Sciatic nerve (tissue), 2 donors: Measurements from ENCODE around the gene TNFRSF1A. TPM values are rescaled to one million over a fixed set of nuclear protein-coding genes. Genes with fewer than 3 reads are reported as not detected.

Source experiments
- ATAC-seq: fragments of 200-7000 bp; cut with Tn5 transposase; one replicate; pipeline ENCODE4 v1.9.1; 2020; ENCODE audit warnings: mild to moderate bottlenecking, moderate library complexity
- DNase-seq: peaks from one replicate; pipeline ENCODE4 v3.0.0-alpha.2; 2020; ENCODE audit warnings: low spot score
- intact Hi-C: fragments of 100-400 bp; cut with DNase I; formaldehyde crosslinking; loops from one replicate; pipeline ENCODE4 v1.14.2; 2022
- total RNA-seq: library from RNA; stranded (reverse); fragmentation: NEBNext Ultra II Directional; extraction: Animal tissue kit (Norgen Biotek cat#: 25700); gene quantifications from one replicate; pipeline ENCODE4 v1.2.1, GENCODE V29; 2021
- donor health status: DM: no; HTN: no; CAD: no.
- donor health status: DM: no; HTN: no; CAD: no.

TNFRSF1A gene
- total RNA-seq, 1 donor from 2014 or later: 215 TPM

- DNase-seq: no peak
- intact Hi-C loops: loop anchor here (10.0 kb wide), 2 partner anchors 55 to 135 kb away; partner anchors contain the start of gene LTBR
- no peak for ATAC-seq
Observed at GRCh38 chr12:6330192-6330591, 11.7 kb downstream of the TNFRSF1A start.

DNA sequence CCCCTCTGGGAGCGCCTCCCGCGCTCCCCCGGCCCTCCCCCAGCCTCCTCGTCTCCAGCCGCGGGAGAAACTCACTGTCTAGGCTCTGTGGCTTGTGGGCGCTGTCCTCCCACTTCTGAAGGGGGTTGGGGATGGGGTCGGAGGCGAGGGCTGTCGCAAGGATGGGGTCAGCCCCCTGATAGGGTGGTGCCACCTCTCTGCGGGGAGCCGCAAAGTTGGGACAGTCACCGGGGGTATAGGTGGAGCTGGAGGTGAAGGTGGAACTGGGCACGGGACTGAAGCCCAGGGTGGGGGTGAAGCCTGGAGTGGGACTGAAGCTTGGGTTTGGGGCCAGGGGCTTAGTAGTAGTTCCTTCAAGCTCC, 12.2 kb downstream of the TNFRSF1A start:
- DNase-seq: no peak
- intact Hi-C loops: loop anchor here (10.0 kb wide), 2 partner anchors 55 to 135 kb away; partner anchors contain the start of gene LTBR
- ATAC-seq: no peak

DNA sequence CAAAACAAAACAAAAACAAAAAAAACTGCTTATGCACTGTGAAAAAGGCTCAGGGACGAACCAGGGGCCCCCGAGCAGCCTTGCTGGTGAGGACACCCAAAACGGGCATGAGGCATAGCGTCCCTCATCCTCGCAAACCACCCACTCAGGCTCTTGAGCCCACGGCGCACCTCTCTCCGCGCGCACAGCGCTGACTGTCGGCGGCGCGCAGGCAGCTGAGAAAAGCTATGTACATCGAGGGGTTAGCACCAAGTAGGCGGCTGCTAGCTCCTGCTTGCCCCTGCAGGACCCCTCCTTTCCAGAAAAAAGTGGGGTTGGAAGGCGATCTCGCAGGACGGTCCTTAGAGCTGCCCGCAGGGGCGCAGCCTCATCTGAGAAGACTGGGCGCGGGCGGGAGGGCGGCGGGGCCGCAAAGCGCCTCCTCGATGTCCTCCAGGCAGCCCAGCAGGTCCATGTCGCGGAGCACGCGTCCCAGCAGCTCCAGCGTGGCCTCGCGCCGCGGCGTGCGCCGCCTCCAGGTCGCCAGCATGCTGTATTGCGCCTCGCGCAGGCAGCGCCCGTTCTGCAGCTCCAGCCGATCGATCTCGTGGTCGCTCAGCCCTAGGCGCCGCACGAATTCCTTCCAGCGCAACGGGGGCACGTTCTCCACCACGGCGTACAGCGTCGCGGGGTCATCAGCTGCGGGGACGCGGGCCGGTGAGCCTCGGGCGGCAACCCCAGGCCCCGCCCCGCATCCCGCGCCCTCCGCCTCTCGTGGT, 12.8 kb downstream of the TNFRSF1A start:
- no peak for ATAC-seq
- intact Hi-C loops: no loop called here
- DNase-seq: no peak

- ATAC-seq: no peak
- DNase-seq: no peak
- intact Hi-C loops: no loop called here
Observed at GRCh38 chr12:6328045-6328779, 13.7 kb downstream of the TNFRSF1A start.

DNA sequence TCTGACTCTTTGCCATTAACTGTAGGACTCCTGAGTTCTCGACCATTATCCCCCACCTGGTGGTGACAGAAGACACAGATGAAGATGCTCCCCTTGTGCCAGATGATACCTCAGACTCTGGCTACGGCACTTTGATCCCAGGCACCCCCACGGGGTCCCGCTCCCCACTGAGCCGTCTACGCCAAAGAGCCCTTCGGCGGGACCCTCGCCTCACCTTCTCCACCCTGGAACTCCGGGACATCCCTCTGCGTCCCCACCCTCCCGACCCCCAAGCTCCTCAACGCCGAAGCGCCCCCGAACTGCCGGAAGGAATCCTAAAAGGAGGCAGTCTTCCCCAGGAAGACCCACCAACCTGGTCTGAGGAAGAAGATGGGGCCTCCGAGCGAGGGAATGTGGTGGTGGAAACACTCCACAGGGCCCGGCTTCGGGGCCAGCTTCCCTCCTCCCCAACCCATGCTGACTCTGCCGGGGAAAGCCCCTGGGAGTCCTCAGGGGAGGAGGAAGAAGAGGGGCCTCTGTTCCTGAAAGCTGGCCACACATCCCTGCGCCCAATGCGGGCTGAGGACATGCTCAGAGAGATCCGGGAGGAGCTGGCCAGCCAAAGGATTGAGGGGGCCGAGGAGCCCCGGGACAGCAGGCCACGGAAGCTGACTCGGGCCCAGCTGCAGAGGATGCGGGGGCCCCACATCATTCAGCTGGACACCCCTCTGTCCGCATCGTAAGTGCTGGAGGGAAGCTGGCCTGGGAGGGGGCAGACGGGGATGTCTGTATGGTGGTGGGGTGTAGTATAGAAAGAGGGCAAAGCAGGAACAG, 14.4 kb downstream of the TNFRSF1A start:
- intact Hi-C loops: no loop called here
- peak; percentile 18 for ATAC-seq
- no peak for DNase-seq

GRCh38 chr12:6326316-6327228, 15.3 kb downstream of the TNFRSF1A start:
- DNase-seq (no peak), ATAC-seq (peak; percentile 69)
- intact Hi-C loops: no loop called here

- intact Hi-C loops: no loop called here
- ATAC-seq (no peak), DNase-seq (no peak)
Observed at GRCh38 chr12:6324936-6325750, 16.7 kb downstream of the TNFRSF1A start.

GRCh38 chr12:6323995-6324711, 17.7 kb downstream of the TNFRSF1A start:
- DNase-seq: no peak
- ATAC-seq: no peak
- intact Hi-C loops: no loop called here

DNA sequence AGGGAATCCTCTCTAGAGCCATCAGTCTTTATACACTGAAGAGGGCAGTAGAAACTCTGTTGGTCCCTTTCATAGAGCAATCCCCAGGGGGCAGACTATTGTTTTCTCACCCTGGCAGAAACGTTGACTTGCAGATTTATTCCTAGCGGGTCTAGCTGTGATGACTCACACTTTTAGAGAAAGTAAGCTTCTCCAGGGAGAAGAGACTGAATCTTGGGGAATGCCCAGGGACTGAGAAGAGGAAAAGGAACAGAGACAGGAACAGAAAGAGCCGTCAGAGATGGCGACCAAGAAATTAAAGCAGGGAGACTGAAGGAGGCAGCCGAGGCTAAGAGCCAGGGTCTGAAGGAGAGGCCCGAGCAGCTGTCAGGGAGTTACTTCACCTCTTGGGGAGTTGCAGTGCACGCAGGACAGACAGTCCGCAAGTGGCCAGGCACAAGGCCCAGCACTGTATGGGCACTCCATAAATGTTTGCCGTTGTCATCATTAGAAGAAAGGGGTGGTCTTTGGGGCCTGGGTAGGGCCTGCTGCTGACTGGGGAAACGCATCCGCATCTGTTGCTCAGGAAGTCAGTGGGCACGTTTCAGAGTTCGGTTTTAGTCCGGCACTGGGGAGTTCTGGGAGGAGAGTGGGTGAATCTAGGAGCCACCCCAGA, 18.4 kb downstream of the TNFRSF1A start:
- intact Hi-C loops: no loop called here
- ATAC-seq: peak; percentile 56
- DNase-seq: no peak

GRCh38 chr12:6322969-6323339, 18.9 kb downstream of the TNFRSF1A start:
- intact Hi-C loops: no loop called here
- DNase-seq (no peak), ATAC-seq (peak; percentile 0)

- DNase-seq (no peak), ATAC-seq (no peak)
- intact Hi-C loops: no loop called here
Observed at GRCh38 chr12:6322352-6322751, 19.5 kb downstream of the TNFRSF1A start.

- DNase-seq: no peak
- intact Hi-C loops: no loop called here
- no peak for ATAC-seq
Observed at GRCh38 chr12:6321905-6322304, 20.0 kb downstream of the TNFRSF1A start.

DNA sequence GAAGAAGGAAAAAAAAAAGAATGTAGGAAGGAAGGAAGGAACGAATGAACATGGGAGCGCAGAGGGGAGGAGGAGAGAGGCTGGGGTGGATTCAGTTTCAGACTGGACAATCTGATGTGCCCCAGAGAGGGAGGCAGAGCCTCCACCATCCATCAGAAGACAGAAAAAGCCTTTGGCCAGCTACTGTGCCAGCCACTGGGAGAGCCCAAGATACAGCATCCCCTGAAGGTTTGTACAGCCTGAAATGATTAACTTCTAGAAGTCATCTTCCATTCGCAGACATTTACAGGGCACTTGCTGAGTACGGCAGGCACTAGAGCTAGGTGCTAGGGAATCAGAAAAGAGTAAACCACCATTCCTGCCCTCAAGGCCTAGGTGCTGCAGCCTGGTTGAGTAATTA, 22.4 kb downstream of the TNFRSF1A start:
- DNase-seq (no peak), ATAC-seq (no peak)
- intact Hi-C loops: no loop called here

DNA sequence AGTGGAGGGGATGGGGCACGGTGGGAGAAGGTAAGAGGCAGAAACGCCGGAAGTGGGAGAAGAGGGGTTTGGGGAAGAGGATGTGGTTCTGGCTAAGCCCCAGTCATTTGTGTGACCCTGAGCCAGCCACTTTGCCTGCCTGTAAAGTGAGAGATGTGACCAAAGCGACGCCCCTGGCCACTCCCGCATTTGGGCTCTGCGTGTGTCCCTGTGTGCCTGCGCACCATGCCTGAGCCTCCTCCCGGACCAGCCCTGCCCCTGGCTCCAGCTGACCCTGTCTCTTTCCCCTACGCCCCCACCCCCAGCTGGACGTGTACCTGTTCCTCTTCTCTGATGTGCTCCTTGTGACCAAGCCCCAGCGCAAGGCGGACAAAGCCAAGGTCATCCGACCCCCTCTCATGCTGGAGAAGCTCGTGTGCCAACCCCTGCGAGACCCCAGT, 23.4 kb downstream of the TNFRSF1A start:
- no peak for DNase-seq
- ATAC-seq: no peak
- intact Hi-C loops: no loop called here

DNA sequence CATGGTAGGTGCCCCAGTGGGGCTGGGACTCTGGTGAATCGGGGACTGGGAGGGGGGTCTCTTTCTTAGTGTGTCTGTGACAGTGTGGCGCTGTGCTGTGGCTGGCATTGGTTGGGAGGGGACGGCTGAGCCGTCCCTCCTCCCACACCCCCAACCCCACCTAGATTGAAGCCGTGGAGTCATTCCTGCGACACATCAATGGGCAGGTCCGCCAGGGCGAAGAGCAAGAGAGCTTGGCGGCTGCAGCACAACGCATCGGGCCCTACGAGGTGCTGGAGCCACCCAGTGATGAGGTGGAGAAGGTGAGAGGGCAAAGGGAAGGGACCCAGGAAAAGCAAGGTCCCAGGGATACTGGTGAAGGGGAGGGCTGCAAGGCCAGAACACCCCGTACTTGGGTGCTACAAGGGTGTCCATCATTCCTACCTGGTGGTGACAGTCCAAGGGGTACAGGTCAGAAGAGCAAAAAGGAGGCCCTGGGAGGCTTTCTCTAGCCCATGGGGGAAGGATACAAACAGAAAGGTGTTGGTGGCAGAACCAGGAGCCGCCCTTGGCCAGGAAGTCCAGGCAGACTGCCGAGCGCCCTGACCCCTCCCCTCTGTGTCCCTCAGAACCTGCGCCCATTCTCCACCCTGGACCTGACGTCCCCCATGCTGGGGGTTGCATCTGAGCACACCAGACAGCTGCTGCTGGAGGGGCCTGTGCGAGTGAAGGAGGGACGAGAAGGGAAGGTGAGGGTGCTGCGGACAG, 24.0 kb downstream of the TNFRSF1A start:
- no peak for DNase-seq
- intact Hi-C loops: no loop called here
- no peak for ATAC-seq
